ENCODE measurements around the gene IRX3.

IRX3 gene

DNA sequence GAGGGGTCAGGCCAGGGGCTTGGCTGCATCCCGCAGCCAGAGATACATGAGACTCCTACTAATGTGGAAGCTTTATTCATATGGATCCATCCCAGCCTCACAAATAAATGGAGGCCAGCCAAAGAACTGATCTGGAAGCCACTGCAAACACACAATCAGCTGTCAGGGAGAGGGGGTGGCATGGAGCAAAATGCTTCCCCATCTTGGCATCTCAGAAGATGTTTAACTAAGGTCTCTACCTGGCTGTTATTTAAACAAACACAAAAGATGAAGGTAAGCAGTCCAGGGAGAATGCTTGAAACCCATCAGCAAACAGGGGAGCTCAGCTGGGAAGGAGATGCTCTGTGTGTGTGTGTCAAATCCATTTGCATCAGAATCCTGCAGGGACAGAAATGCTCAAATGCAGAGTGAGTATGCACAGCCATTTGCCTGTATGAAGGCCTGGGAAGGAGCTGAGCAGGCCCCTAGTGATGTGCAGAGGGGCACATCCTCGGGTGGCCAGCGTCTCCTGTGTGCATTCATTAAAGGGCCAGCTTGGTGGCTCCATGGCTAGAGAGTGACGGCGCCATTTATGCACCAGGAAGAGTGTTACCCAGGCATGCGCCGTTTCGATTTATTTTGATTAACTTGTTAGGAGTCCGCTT lies 34.2 kb upstream of the IRX3 start:
- Histone ChIP-seq H3K36me3 (ENCODE audit: insufficient read depth, low read length) (no peaks in the 10 kb centered on the region), H3K4me3 (no peak overlapping the region), H3K9ac (ENCODE audit: insufficient read length) (no peak overlapping the region), H3K27ac (no peak overlapping the region), H3K9me3 (ENCODE audit: low read depth, low read length) (no peaks in the 10 kb centered on the region)
- TF ChIP-seq EZH2 (IDR thresholded peaks at IDR 0.05): no peak
- TF ChIP-seq POLR2AphosphoS5 (IDR thresholded peaks at IDR 0.05; ENCODE audit: borderline replicate concordance, low read depth, low read length): no peak
- no peak for TF ChIP-seq FOXP2 (optimal IDR thresholded peaks at IDR 0.05; ENCODE audit: control extremely low read depth, extremely low read length, insufficient read depth)
- no peak for DNase-seq (ENCODE audit: low read depth, low spot score)

DNA sequence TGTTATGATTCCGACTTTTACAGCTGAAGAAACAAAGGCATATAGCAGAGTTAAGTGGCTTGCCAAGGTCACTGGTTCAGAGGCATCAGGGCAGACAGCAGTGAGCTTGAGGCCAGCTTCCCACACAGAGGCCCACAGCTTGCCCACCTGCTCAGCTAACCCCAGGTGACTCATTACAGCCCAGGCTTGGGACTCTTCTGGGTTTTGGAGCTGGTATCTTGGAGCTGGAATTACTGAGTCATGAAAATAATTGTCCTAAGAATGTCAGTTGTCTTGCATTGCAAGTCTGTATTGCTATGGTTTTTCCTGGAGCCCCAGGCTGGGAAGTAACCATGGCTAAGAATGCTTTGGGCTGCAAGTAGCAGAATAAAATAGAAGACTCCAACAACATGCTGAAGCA lies 32.4 kb upstream of the IRX3 start:
- Histone ChIP-seq H3K36me3 (ENCODE audit: insufficient read depth, low read length) (no peaks in the 10 kb centered on the region), H3K4me3 (no peak overlapping the region), H3K9ac (ENCODE audit: insufficient read length) (no peak overlapping the region), H3K27ac (no peak overlapping the region), H3K9me3 (ENCODE audit: low read depth, low read length) (no peaks in the 10 kb centered on the region)
- no peak for DNase-seq (ENCODE audit: low read depth, low spot score)
- no peak for TF ChIP-seq EZH2 (IDR thresholded peaks at IDR 0.05)
- no peak for TF ChIP-seq POLR2AphosphoS5 (IDR thresholded peaks at IDR 0.05; ENCODE audit: borderline replicate concordance, low read depth, low read length)
- TF ChIP-seq FOXP2 (optimal IDR thresholded peaks at IDR 0.05; ENCODE audit: control extremely low read depth, extremely low read length, insufficient read depth): no peak

DNA sequence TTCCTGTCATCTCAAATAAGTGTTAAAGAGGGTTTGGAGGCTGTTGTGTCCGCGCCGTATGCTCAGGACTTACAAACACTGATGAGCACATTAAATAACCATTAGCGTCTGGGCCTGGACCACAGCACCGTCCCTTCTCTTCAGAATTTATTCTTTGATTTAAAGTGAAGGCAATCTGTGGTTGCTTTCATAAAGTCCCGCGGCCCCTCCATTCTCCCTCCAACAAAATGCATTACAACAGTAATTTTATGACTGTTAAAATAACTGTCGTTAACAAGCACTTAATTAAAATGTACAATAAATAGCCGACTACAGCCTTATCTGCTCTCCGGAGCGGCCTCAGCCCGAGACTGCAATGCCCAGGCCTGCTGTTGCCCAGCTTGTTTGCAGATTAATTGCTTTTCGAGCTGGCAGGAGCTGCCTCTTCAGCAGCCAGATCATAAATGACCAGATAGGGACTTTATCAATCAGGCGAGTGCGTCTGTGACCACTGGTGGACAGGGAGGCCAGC lies 30.6 kb upstream of the IRX3 start:
- Histone ChIP-seq H3K9ac (ENCODE audit: insufficient read length) (no peak overlapping the region), H3K36me3 (ENCODE audit: insufficient read depth, low read length) (no peaks in the 10 kb centered on the region), H3K9me3 (ENCODE audit: low read depth, low read length) (no peaks in the 10 kb centered on the region), H3K4me3 (no peak overlapping the region), H3K27ac (no peak overlapping the region)
- DNase-seq (ENCODE audit: low read depth, low spot score): no peak
- TF ChIP-seq POLR2AphosphoS5 (IDR thresholded peaks at IDR 0.05; ENCODE audit: borderline replicate concordance, low read depth, low read length) (no peak), FOXP2 (optimal IDR thresholded peaks at IDR 0.05; ENCODE audit: control extremely low read depth, extremely low read length, insufficient read depth) (no peak), EZH2 (IDR thresholded peaks at IDR 0.05) (no peak)

- no peak for TF ChIP-seq EZH2 (IDR thresholded peaks at IDR 0.05)
- TF ChIP-seq FOXP2 (optimal IDR thresholded peaks at IDR 0.05; ENCODE audit: control extremely low read depth, extremely low read length, insufficient read depth): no peak
- no peak for TF ChIP-seq POLR2AphosphoS5 (IDR thresholded peaks at IDR 0.05; ENCODE audit: borderline replicate concordance, low read depth, low read length)
- no peak for DNase-seq (ENCODE audit: low read depth, low spot score)
- Histone ChIP-seq H3K27ac (no peak overlapping the region), H3K9me3 (ENCODE audit: low read depth, low read length) (no peaks in the 10 kb centered on the region), H3K9ac (ENCODE audit: insufficient read length) (no peak overlapping the region), H3K36me3 (ENCODE audit: insufficient read depth, low read length) (no peaks in the 10 kb centered on the region), H3K4me3 (no peak overlapping the region)
Measured at GRCh38 chr16:54316095-54316889, 29.7 kb upstream of the IRX3 start.

DNA sequence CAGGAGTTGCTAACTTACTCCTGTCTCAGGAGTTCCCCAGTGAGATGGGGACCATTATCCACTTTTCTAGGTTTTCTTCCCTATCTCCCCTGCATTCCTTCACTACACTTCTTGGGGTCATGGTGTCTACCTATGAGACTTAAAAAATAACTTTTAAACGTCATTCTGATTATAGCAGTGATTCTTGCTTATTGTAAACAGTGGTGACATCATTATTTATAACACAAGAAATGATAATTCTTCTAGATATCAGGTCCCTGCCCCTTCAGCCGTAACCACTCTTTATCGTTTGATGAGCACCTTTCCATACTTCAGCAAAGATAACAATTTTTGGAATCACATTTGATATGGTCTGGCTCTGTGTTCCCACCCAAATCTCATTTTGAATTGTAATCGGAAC lies 27.2 kb upstream of the IRX3 start:
- Histone ChIP-seq H3K4me3 (no peak overlapping the region), H3K9me3 (ENCODE audit: low read depth, low read length) (no peaks in the 10 kb centered on the region), H3K36me3 (ENCODE audit: insufficient read depth, low read length) (no peaks in the 10 kb centered on the region), H3K27ac (no peak overlapping the region), H3K9ac (ENCODE audit: insufficient read length) (no peak overlapping the region)
- TF ChIP-seq POLR2AphosphoS5 (IDR thresholded peaks at IDR 0.05; ENCODE audit: borderline replicate concordance, low read depth, low read length): no peak
- no peak for TF ChIP-seq FOXP2 (optimal IDR thresholded peaks at IDR 0.05; ENCODE audit: control extremely low read depth, extremely low read length, insufficient read depth)
- no peak for TF ChIP-seq EZH2 (IDR thresholded peaks at IDR 0.05)
- no peak for DNase-seq (ENCODE audit: low read depth, low spot score)

DNA sequence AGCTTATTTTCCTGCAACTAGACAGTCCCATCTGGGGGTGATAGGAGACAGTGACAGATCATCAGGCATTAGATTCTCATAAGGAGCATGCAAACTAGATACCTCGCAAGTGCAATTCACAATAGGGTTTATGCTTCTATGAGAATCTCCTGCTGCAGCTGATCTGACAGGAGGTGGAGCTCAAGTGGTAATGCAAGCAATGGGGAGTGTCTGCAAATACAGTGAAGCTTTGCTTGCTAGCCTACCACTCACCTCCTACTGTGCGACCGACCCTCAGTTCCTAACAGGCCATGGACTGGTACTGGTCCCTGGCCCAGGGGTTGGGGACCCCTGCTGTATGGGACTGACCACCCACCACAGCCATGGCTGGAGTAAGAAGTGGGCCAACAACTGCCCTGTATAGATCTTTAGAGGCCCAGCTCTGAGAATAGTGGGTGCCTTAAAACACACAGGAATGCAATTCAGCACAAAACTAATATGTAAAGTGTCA lies 26.0 kb upstream of the IRX3 start:
- Histone ChIP-seq H3K9ac (ENCODE audit: insufficient read length) (no peak overlapping the region), H3K36me3 (ENCODE audit: insufficient read depth, low read length) (no peaks in the 10 kb centered on the region)
- no peak for DNase-seq (ENCODE audit: low read depth, low spot score)

GRCh38 chr16:54309341-54309740 lies 22.8 kb upstream of the IRX3 start:
- Histone ChIP-seq H3K9me3 (ENCODE audit: low read depth, low read length) (no peaks in the 10 kb centered on the region), H3K4me3 (no peak overlapping the region), H3K36me3 (ENCODE audit: insufficient read depth, low read length) (no peaks in the 10 kb centered on the region), H3K27ac (no peak overlapping the region), H3K9ac (ENCODE audit: insufficient read length) (no peak overlapping the region)
- DNase-seq (ENCODE audit: low read depth, low spot score): no peak
- TF ChIP-seq EZH2 (IDR thresholded peaks at IDR 0.05) (no peak), POLR2AphosphoS5 (IDR thresholded peaks at IDR 0.05; ENCODE audit: borderline replicate concordance, low read depth, low read length) (no peak), FOXP2 (optimal IDR thresholded peaks at IDR 0.05; ENCODE audit: control extremely low read depth, extremely low read length, insufficient read depth) (no peak)

More for the DNA sequence above, 26.0 kb upstream of the IRX3 start:
- TF ChIP-seq FOXP2 (optimal IDR thresholded peaks at IDR 0.05; ENCODE audit: control extremely low read depth, extremely low read length, insufficient read depth) (no peak), EZH2 (IDR thresholded peaks at IDR 0.05) (no peak), POLR2AphosphoS5 (IDR thresholded peaks at IDR 0.05; ENCODE audit: borderline replicate concordance, low read depth, low read length) (no peak)
- Histone ChIP-seq H3K9me3 (ENCODE audit: low read depth, low read length) (no peaks in the 10 kb centered on the region), H3K4me3 (no peak overlapping the region), H3K27ac (no peak overlapping the region)

DNA sequence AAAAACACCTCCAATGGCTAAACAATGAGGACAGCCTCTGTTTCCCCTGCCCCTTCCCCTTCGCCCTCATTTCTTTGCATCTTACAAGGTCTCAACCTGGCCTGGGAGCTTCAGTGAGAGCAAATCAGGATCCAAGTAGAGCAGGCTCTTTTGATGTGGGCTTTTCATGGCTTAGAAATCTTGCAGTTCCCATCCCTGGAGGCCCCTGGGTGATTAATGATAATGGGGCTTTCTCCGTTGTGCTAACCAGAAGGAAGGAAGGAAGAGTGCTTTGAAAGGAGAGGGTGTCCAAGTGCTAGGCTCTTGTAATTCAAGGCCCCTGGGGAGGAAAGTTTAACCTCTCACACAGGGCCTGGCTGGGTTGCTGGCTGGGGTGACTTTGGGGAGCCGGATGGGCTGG lies 18.5 kb upstream of the IRX3 start:
- DNase-seq (ENCODE audit: low read depth, low spot score): no peak
- no peaks in the 10 kb centered on the region for H3K36me3 ChIP-seq (ENCODE audit: insufficient read depth, low read length)
- no peak for TF ChIP-seq EZH2 (IDR thresholded peaks at IDR 0.05)
- no peak for TF ChIP-seq POLR2AphosphoS5 (IDR thresholded peaks at IDR 0.05; ENCODE audit: borderline replicate concordance, low read depth, low read length)
- no peak for TF ChIP-seq FOXP2 (optimal IDR thresholded peaks at IDR 0.05; ENCODE audit: control extremely low read depth, extremely low read length, insufficient read depth)
- no peak overlapping the region for H3K27ac ChIP-seq
- no peak overlapping the region for H3K4me3 ChIP-seq
- no peak overlapping the region for H3K9ac ChIP-seq (ENCODE audit: insufficient read length)
- no peaks in the 10 kb centered on the region for H3K9me3 ChIP-seq (ENCODE audit: low read depth, low read length)

Measured in SK-N-MC (cell line).